ENCODE measurements around the gene ZFP36L1. TPM values are rescaled to one million over a fixed set of nuclear protein-coding genes. Genes with fewer than 3 reads are reported as not detected.

Gene ZFP36L1
- total RNA-seq, 1 experiment from 2014 or later, result 240 TPM

DNA sequence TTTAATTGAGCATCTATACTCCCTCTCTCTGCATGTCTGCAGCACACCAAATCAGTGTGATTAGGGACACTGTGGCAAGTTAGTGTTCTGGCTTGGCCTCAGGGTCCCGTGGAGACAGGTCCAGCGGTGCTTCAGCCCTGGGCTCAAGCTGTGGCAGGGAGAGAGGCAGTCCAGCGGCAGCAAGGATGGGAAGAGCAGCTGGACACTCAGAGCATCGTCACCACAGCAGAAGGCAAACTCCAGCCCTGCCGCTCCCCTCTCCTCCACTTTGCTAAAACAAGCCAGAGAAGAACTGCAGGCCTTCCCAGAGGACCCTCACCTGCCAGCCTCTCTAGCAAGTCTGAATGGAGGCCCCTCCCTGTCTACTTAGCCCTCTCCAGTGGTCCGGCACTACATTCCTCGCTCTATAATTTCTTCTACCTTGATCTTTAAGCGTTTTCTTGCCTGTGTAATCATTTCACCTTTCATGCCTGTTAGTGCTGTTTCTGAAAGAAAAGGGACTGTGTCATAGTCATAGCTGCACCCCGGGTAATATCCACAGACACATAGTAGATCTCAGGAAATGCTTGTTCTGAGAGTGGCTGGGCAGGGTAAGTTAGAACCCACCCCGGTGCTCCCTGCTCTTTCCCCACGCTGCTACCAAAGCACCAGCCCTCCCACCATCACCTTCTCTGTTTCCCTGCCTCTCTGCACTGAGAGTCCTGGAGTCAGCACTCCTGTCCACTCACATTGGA, 22.1 kb downstream of the ZFP36L1 start:
- Mint-ChIP-seq H3K27me3 (ENCODE audit: unreplicated experiment) (no peaks in the 10 kb centered on the region), H3K4me1 (ENCODE audit: low read depth, unreplicated experiment) (peaks cover 13% of the 10 kb centered on the region), H3K4me3 (ENCODE audit: low read depth, unreplicated experiment) (no peak overlapping the region), H3K27ac (ENCODE audit: unreplicated experiment) (no peak overlapping the region), H3K36me3 (ENCODE audit: insufficient read depth, unreplicated experiment) (no peaks in the 10 kb centered on the region), H3K9me3 (ENCODE audit: low read depth, unreplicated experiment) (peaks cover 2% of the 10 kb centered on the region)
- no peak for DNase-seq
- intact Hi-C loops (cut with micrococcal nuclease; ENCODE audit: unreplicated experiment), result no loop called here
- TF ChIP-seq, protein P1, sequence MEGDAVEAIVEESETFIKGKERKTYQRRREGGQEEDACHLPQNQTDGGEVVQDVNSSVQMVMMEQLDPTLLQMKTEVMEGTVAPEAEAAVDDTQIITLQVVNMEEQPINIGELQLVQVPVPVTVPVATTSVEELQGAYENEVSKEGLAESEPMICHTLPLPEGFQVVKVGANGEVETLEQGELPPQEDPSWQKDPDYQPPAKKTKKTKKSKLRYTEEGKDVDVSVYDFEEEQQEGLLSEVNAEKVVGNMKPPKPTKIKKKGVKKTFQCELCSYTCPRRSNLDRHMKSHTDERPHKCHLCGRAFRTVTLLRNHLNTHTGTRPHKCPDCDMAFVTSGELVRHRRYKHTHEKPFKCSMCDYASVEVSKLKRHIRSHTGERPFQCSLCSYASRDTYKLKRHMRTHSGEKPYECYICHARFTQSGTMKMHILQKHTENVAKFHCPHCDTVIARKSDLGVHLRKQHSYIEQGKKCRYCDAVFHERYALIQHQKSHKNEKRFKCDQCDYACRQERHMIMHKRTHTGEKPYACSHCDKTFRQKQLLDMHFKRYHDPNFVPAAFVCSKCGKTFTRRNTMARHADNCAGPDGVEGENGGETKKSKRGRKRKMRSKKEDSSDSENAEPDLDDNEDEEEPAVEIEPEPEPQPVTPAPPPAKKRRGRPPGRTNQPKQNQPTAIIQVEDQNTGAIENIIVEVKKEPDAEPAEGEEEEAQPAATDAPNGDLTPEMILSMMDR (IDR thresholded peaks at IDR 0.05; ENCODE audit: unreplicated experiment), result no peak
- BruUV-seq (replicated peaks), result no TSS peak
- CTCF ChIA-PET, result no interaction called here

DNA sequence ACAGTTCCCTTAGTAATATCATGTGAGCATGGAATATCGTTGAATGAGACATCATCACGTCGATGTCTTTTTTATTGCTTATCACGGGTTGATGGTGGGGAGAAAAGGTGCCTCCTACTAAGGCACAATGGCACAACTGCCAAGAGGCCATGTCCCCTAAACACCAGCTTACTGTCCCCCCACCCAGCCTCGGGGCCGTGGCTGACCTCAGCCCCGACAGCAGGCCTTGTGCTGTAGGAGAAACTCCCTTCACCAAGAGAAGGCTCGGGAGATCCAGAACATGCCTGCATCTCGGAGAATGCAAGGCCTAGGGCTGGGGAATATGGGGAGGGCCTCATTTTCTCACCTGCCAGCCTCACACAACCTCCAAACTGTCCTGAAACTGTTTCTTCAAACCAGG, 22.8 kb downstream of the ZFP36L1 start:
- TF ChIP-seq, protein P1 (IDR thresholded peaks at IDR 0.05; ENCODE audit: unreplicated experiment), result no peak
- DNase-seq, result no peak
- Mint-ChIP-seq H3K27ac (ENCODE audit: unreplicated experiment) (no peak overlapping the region), H3K4me3 (ENCODE audit: low read depth, unreplicated experiment) (no peak overlapping the region), H3K4me1 (ENCODE audit: low read depth, unreplicated experiment) (peaks cover 7% of the 10 kb centered on the region), H3K36me3 (ENCODE audit: insufficient read depth, unreplicated experiment) (no peaks in the 10 kb centered on the region), H3K27me3 (ENCODE audit: unreplicated experiment) (no peaks in the 10 kb centered on the region), H3K9me3 (ENCODE audit: low read depth, unreplicated experiment) (no peaks in the 10 kb centered on the region)
- intact Hi-C loops (cut with micrococcal nuclease; ENCODE audit: unreplicated experiment), result no loop called here
- BruUV-seq (replicated peaks), result no TSS peak
- CTCF ChIA-PET, result no interaction called here

GRCh38 chr14:68768316-68768715, 24.6 kb downstream of the ZFP36L1 start:
- TF ChIP-seq, protein P1 (IDR thresholded peaks at IDR 0.05; ENCODE audit: unreplicated experiment), result no peak
- CTCF ChIA-PET, result no interaction called here
- DNase-seq, result no peak
- Mint-ChIP-seq H3K27me3 (ENCODE audit: unreplicated experiment) (no peaks in the 10 kb centered on the region), H3K36me3 (ENCODE audit: insufficient read depth, unreplicated experiment) (no peaks in the 10 kb centered on the region), H3K27ac (ENCODE audit: unreplicated experiment) (no peak overlapping the region), H3K9me3 (ENCODE audit: low read depth, unreplicated experiment) (no peaks in the 10 kb centered on the region), H3K4me3 (ENCODE audit: low read depth, unreplicated experiment) (no peak overlapping the region), H3K4me1 (ENCODE audit: low read depth, unreplicated experiment) (no peaks in the 10 kb centered on the region)
- BruUV-seq (replicated peaks), result no TSS peak
- intact Hi-C loops (cut with micrococcal nuclease; ENCODE audit: unreplicated experiment), result no loop called here

DNA sequence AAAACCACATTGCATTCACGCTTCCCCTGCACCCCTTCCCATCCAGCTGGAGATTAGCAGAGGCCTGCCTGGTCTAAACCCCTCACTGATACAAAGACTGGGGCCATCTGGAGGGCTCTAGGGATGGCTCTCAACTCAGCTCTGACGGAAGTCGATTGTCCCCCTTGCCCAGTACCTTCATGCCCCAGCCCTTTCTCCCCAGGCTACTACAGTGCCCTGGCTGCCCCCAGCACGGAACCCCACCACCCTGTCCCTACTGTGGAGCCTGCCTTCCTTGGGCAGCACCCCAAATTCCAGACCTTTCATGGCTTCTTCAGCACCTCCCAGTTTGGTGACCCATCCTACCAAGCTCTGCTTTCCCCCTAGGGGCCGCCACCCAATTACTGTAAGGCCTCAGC, 25.6 kb downstream of the ZFP36L1 start:
- Mint-ChIP-seq H3K4me3 (ENCODE audit: low read depth, unreplicated experiment) (no peak overlapping the region), H3K27me3 (ENCODE audit: unreplicated experiment) (no peaks in the 10 kb centered on the region), H3K9me3 (ENCODE audit: low read depth, unreplicated experiment) (no peaks in the 10 kb centered on the region), H3K4me1 (ENCODE audit: low read depth, unreplicated experiment) (no peaks in the 10 kb centered on the region), H3K36me3 (ENCODE audit: insufficient read depth, unreplicated experiment) (no peaks in the 10 kb centered on the region), H3K27ac (ENCODE audit: unreplicated experiment) (no peak overlapping the region)
- BruUV-seq (replicated peaks), result no TSS peak
- intact Hi-C loops (cut with micrococcal nuclease; ENCODE audit: unreplicated experiment), result no loop called here
- CTCF ChIA-PET, result no interaction called here
- TF ChIP-seq, protein P1 (IDR thresholded peaks at IDR 0.05; ENCODE audit: unreplicated experiment), result no peak
- no peak for DNase-seq

Measured in Calu3 (cell line).